Hematopoietic multipotent progenitor cell treated with erythropoietin and hydrocortisone succinate and interleukin-3 and kit ligand, for 17 days (in vitro differentiated cells): ENCODE results near the gene RABEP1.
"Not testable (repeated sequence)": the region's sequence is repeated elsewhere in the genome, so short reads cannot be mapped to it uniquely, and the experiment has no call there.

Experiments used
- DNase-seq: peaks from one replicate; pipeline ENCODE4 v3.0.0-alpha.2; 2015; ENCODE audit warnings: low spot score

The RABEP1 gene

DNA sequence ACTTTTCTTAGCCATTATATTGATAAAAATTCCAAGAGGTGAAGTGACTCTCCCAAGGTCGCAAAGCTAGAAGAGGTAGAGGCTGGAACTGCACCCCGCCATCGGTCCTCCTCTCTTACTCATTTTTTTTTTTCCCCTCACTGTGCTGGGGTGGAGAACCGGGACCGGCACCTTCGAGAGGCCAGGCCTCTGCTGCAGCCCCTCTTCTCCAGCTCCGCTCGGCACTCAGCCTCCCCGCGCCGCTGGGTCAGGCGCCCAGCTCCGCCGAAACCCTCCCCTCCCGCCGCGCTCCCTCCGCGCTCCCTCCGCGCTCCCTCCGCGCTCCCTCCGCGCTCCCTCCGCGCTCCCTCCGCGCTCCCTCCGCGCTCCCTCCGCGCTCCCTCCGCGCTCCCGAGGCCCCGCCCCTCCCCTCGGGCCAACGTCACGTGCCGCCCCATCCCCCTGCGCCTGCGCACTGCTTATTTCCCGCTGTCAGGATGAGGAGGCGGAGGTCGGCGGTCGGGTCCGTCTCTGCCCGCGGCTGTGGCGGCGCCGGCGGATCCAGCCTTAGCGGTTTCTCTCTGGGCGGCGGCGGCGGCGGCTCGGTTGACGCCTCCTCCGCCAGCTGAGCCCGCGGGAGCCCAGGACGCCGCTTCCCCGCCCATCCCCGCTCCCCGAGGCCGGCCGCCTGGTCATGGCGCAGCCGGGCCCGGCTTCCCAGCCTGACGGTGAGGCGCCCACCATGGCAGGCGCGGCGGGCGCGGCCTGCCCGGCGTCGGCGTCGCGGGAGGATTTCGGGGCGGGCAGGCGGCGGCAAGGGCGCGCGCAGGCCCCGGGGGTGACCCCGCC, at the start of gene RABEP1:
TSS of gene RABEP1 (plus strand) at position 471 of the 828 bp plus-strand sequence. CDS start at position 674, 203 bp downstream.
- DNase-seq = peak; percentile 92

GRCh38 chr17:5233492-5233891, 48.6 kb upstream of the RABEP1 start:
- DNase-seq = not testable (repeated sequence)

DNA sequence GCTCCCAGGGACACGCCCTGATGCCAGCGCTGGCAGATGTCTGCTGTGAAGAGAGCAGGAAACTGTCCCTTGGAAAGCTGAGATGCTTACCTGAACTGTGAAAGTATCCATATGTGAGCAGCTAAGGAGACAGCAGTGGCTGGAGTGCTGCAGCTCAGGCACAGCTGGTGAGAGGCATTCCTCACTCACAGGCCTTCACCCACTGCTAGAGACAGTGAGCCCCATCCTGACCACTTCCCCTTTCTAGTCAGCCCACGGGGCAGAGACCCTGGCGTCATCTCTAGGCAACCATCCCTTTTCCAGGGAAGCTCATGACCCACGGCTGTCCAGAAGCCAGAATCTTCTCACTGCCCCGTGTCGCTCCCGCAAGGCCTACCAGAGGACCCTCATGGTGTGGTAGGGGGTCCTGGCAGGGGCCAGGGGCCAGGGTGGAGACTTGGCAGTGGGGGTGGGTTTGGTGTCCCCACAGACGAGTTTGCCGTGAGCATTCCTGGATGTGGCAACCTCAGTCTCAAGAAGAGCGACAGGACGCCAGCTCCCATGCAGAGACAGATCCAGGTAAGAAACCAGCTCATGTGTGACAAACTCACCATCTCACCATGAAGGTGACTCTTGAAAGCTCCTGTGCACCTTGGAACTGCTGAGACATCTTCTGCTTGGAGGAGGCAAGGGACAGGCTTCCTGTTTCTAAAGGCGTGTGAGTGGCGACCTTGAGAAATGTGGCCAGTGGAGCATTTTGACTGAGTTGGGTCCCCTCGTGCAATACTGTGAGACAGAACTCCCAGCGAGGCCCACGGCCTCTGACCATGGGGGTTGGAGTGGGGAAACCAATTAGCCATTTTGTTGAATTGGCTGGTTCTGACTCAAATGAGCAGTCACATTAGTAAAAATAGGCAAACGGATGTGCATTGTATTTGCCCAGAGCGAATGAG, 47.2 kb upstream of the RABEP1 start, which contains the start of gene SCIMP:
TSS of gene SCIMP (minus strand) at position 216 of the 932 bp plus-strand sequence. CDS start at position 111, 105 bp downstream.
- no peak for DNase-seq

DNA sequence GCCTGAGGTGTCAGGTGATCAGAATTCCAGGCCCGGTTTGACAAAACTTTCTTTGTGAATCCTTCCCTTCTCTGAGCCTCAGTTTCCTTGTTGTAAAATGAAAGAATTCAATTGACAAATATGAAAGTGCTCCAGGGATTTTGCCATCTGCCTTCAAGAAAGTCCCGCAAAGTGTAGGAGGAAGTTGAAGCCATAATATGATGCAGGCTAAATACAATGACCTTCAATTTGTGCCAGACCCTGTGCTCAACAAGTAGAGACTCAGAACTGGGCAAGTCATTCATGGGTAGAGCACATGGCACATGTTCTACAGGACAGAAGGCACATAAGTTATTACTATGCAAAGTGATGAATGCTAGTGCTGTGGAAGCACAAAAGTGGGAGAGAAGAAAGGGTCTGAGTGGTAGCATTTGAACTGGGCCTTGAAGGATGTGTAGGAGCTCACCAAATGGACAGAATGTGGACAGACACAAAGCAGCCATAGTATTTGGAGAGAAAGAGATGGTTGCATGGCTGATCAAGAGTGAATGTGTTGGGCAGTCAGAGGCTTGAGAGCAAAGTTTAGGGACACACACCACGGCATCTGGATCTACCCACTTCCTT, 45.0 kb upstream of the RABEP1 start:
- DNase-seq = no peak

DNA sequence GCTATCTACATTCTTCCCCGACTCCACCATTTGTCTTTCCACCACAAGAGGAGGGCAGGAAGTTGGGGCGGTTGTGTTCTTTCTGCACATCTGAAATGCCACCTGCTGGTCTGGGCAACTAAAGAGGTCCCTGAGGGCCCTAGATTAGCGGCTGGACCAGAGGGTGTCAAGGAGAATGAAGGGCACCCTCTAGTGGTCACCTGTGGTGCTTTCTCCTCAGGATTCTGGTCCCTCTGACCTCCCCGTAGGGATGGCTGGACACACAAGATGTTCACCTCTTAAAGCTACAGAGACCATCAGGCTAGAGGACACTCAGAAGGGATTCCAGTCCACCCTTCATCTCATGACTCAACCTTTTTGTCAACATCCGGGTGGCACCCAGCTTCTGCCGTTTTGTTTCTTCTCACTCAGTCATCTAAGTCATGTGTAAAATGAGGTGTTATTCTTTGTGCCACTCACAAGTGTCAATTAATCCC, 44.5 kb upstream of the RABEP1 start:
- DNase-seq = peak; percentile 58

GRCh38 chr17:5238333-5238732, 43.8 kb upstream of the RABEP1 start:
- DNase-seq = no peak

GRCh38 chr17:5239769-5240168, 42.3 kb upstream of the RABEP1 start:
- DNase-seq = not testable (repeated sequence)

DNA sequence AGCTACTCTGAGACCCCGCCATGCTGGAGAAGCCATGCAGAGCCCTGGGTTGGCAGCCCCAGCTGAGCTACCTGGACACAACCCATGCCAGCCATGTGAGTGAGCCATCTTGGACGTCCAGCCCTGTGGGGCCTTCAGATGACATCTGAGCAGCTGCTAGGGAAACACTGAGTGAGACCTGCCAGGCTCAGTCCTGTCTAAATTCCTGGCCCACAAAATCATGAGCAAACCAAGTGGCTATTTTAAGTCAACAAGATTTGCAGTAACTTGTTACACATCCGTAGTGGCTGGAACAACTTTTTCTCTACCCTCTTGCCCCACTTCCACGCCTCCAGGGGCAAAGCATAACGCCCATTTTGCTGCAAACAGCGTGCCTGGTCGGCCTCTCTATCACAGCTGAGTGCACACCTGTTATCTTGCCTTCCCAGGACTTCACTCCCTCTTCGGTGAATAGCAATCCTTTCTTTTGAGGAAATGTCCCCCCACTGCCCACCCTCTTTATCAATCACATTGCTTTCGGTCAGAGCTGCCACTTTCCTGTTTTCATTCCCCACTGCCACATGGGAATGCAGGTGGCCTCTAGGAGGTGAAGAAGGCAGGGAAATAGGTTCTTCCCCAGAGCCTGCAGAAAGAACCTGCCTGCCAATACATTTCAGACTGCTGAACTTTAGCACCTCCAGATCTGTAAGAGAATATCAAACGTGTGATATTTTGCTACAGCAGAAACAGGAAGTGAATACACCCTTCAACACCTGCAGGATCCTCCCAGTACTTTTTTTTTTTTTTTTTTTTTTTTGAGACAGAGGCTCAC, 40.0 kb upstream of the RABEP1 start:
- no peak for DNase-seq

DNA sequence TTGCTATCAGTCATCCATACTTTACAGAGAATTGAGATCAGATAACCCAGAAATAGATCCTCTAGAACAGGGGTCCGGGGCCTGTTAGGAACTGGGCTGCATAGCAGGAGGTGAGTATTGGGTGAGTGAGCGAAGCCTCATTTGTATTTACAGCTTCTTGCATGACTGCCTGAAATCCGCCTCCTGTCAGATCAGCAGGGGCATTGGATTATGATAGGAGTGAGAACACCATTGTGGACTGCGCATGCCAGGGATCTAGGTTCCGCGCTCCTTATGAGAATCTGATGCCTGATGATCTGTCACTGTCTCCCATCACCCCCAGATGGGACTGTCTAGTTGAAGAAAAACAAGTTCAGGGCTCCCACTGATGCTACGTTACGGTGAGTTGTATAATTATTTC, 34.5 kb upstream of the RABEP1 start:
- no peak for DNase-seq

- DNase-seq = no peak
Observed at GRCh38 chr17:5248821-5249479, 33.1 kb upstream of the RABEP1 start.

- DNase-seq = peak; percentile 70
Observed at GRCh38 chr17:5249615-5250014, 32.5 kb upstream of the RABEP1 start.

DNA sequence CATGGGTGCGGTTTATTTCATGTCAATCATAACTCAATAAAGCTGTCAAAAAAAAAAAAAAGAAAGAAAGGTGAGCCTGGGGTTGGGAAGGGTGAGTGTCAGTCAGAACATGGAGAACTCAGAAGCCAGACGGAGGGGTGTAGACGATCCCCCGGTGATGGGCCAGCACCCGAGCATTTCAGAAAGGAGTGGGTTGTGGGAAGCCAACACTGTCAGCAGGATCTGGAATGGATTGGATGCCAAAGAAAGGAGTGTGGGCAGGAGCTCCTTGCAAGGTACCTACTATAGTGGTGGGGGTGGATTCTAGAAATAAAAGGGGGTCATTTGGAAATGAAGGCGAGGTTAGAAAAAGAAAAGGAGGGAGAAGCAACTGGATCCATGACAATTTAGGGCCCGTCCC, 27.7 kb upstream of the RABEP1 start:
- DNase-seq = no peak

- DNase-seq = no peak
Observed at GRCh38 chr17:5254903-5255521, 27.1 kb upstream of the RABEP1 start.

DNA sequence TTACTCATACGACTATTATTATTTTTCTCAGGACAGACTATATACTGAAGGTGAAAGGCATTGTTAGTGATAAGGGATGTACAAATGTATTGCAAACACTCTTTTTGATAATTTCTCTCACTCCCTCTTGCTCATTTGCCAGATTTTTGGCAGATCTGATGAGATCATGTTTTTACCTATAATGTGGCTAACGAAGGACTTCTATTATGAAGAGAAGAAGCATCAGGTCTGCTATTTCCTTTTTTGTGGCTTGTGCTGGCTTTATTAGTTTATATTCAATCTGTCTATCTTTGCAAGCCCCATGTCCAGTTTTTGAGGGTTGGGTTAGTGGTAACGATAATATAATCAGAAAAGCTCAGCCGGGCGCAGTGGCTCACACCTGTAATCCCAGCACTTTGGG, 25.0 kb upstream of the RABEP1 start:
- DNase-seq = no peak

DNA sequence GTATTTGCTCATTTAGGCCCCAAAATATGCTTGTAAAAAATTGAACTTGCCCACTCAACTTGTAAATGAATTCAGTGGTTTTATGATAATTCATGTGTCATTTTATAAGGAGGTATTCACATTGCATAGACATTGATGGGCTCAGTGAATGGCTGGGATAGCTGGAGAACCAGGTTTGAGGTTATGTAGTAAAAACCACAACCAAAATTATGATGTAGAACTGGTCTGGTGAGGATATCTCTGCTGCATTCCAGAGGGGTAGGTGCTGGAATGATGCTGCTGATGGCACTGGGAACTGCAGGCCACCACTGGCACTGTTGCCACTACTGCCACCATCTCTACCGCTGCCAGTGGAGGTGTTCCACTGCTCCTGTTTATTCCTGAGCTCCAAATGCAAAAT, 21.5 kb upstream of the RABEP1 start:
- no peak for DNase-seq

DNA sequence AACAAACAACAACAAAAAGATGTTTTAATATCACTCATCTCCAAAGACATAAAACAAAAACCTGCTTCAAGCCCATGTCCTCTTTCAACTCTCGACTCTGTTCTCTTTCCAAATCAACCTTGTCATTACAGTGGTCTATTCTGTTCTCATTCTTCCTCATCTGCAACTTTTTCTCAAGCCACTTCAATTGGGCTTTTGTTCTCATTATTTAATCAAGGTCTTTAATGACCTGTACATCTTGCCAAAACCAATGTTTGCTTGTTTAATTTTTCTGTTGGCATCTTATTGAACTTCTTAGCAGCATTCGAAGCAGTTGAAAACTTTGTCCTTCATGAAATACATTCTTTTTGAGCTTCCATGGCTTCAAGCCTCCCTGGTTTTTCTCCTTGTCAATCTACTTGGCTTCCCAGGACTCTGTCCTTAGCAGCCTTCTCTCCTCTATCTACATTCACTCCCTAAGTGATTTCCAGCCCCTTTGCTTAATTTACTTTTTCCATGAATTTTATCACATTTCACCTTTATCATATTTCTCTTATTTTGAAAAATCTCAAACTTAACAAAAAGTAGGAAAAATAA, 19.6 kb upstream of the RABEP1 start:
- DNase-seq = no peak

DNA sequence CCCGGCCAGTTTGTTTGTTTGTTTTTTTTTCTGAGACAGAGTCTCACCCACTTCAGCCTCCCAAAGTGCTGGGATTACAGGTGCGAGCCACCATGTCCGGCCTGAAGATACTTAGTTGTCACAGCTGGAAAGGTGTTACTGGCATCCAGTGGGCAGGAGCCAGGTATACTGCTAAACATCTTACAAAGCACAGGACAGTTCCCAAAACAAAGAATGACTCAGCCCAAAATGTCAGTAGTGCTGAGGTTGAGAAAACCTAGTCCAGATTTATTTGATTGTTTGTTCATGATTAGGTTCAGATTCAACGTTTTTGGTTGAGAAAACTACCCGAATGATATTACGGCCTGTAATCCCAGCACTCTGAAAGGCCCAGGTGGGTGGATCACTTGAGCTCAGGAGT, 18.6 kb upstream of the RABEP1 start:
- no peak for DNase-seq

DNA sequence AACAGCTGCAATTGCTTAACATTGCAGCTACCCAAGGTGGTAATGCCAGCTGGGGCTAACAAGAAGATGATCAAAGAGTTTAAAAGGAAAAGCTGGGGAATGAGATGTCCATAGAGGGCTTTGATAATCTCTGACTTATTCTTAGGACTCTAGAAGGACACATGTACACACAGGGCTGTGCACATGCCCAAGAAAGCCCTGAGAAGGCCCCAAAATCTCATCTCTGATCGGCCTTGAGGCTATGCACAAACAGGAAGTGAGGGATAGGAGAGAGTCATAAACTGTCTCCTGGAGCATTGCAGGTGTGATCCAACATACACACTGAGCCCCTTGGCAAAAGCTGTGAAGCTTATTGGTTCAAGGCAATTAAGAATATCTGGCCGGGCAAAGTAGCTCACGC, 17.2 kb upstream of the RABEP1 start:
- no peak for DNase-seq

DNA sequence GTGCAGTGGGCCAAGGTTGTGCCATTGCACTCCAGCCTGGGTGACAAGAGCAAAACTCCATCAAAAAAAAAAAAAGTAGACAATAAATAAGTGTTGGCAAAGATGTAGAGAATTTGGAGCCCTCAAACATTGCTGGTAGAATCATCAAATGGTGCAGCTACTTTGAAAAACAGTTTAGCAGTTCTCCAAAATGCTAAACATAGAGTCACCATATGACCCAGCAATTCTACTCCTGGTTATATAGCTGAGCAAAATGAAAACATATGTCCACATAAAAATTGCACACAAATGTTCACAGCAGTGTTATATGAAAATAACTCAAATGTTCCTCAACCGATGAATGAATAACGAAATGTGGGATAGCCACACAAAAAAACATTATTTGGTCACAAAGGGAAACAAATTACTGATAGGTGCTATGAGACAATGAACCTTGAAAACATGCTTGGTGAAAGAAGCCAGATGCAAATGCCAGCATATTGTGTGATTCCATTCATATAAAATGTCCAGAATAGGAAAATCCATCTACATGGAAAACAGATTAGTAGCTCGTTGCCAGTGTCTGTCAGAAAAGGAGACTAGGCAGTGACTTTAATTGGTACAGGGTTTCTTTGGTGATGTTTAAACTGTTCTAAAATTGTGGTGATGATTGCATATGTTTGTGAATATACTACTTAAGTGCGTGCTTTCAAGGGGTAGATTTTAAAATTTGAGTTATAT, 12.7 kb upstream of the RABEP1 start:
- DNase-seq = no peak
